Lung (tissue), 12 donors: ENCODE results near the gene ADGRL2. TPM values are rescaled to one million over a fixed set of nuclear protein-coding genes. Genes with fewer than 3 reads are reported as not detected.

ENCODE experiments used
- ATAC-seq: fragments of 200-7000 bp; cut with Tn5 transposase; one replicate; pipeline ENCODE4 v1.9.1; 2020; ENCODE audit warnings: moderate number of reproducible peaks; ENCODE audit not compliant: insufficient read depth, low FRiP score
- DNase-seq, 3 donors: peaks; one replicate each; pipeline ENCODE4 v3.0.0-alpha.2; 2013 to 2017
- H3K27ac ChIP-seq, 2 donors: one replicate each; pipeline ENCODE4 v1.5.1; 2013; ENCODE audit warnings: mild to moderate bottlenecking in 2 of 2, moderate library complexity in 2 of 2, control low read depth in 1 of 2, inconsistent platforms in 1 of 2, low read depth in 1 of 2, low read length in 1 of 2
- H3K27me3 ChIP-seq, 3 donors: one replicate each; pipeline ENCODE4 v1.5.1; 2013; ENCODE audit warnings: low read length in 2 of 3; ENCODE audit not compliant: control insufficient read depth in 3 of 3, insufficient read depth in 3 of 3
- H3K36me3 ChIP-seq, 4 donors: one replicate each; pipeline ENCODE4 v1.5.1; 2013; ENCODE audit warnings: low read length in 4 of 4, mild to moderate bottlenecking in 1 of 4, moderate library complexity in 1 of 4; ENCODE audit not compliant: control insufficient read depth in 4 of 4, insufficient read depth in 4 of 4
- H3K4me1 ChIP-seq, 5 donors: one replicate each; pipeline ENCODE4 v1.5.1; 2013; ENCODE audit warnings: low read length in 5 of 5, mild to moderate bottlenecking in 2 of 5, moderate library complexity in 1 of 5; ENCODE audit not compliant: control insufficient read depth in 5 of 5, insufficient read depth in 5 of 5
- H3K4me3 ChIP-seq: one replicate; pipeline ENCODE4 v1.5.1; 2013; ENCODE audit warnings: mild to moderate bottlenecking, control low read depth, moderate library complexity
- H3K9ac ChIP-seq, 2 donors: one replicate each; pipeline ENCODE4 v1.5.1; 2013; ENCODE audit warnings: low read length in 2 of 2, control low read depth in 1 of 2; ENCODE audit not compliant: insufficient read depth in 1 of 2
- H3K9me3 ChIP-seq, 4 donors: one replicate each; pipeline ENCODE4 v1.5.1; 2013; ENCODE audit warnings: low read length in 3 of 4, mild to moderate bottlenecking in 1 of 4, moderate library complexity in 1 of 4; ENCODE audit not compliant: control insufficient read depth in 4 of 4, insufficient read depth in 3 of 4
- CTCF ChIP-seq: IDR thresholded peaks from 2 replicates; pipeline ENCODE4 v1.5.1; 2012; ENCODE audit warnings: mild to moderate bottlenecking; ENCODE audit errors: control extremely low read depth, extremely low read depth
- WGBS, 2 donors: extraction: QIAGEN DNeasy Blood & Tissue Kit; methylation state at CpG; one replicate each; pipeline ENCODE4 v1.1.7; 2013; 5-methylcytosine and 5-hydroxymethylcytosine counted together
- polyA plus RNA-seq, 2 donors: library from polyadenylated mRNA; stranded (reverse); fragments of 200-250 nt; gene quantifications; one replicate each; pipeline ENCODE4 v1.2.1, GENCODE V29; 2013
- total RNA-seq, 2 donors: library from RNA; depleted of rRNA in 1 of 2; stranded (reverse); fragments of >200 nt in 1 of 2; gene quantifications; one replicate each; pipeline ENCODE4 v1.2.1, GENCODE V29; 2014 to 2021
- donor health status: control.
- donor health status: control.
- donor health status: Bipolar disorder and iron deficiency.
- donor health status: healthy.
- donor health status: DM: yes; HTN: yes; CAD: no.

The ADGRL2 gene
- total and polyA plus RNA-seq, 4 donors, result 32.5 to 421 (median 72.1) TPM

- ATAC-seq, result no peak
- Histone ChIP-seq H3K36me3 (peaks cover 4 to 20% (median 12%) of the 10 kb centered on the region in 4 donors), H3K4me1 (peaks cover 0 to 5% (median 0%) of the 10 kb centered on the region in 5 donors), H3K9me3 (no peaks in the 10 kb centered on the region), H3K4me3 (no peak overlapping the region), H3K27me3 (no peaks in the 10 kb centered on the region), H3K27ac (no peak overlapping the region), H3K9ac (no peak overlapping the region)
- no peak for DNase-seq
- TF ChIP-seq CTCF, result no peak
- WGBS, 2 donors, result 65 to 72% methylated on average over 3 of the region's 3 CpGs
These were observed 174.3 kb downstream of the ADGRL2 start for GRCh38 chr1:81974883-81975555.

GRCh38 chr1:81976539-81976938, 175.8 kb downstream of the ADGRL2 start:
- Histone ChIP-seq H3K4me1 (peaks cover 0 to 5% (median 0%) of the 10 kb centered on the region in 5 donors), H3K27ac (no peak overlapping the region), H3K4me3 (no peak overlapping the region), H3K27me3 (no peaks in the 10 kb centered on the region), H3K9me3 (no peaks in the 10 kb centered on the region), H3K36me3 (peaks cover 0 to 20% (median 12%) of the 10 kb centered on the region in 4 donors), H3K9ac (no peak overlapping the region)
- ATAC-seq, result no peak
- TF ChIP-seq CTCF, result no peak
- DNase-seq, result no peak
- WGBS, 2 donors, result 90% methylated on average over 2 of the region's 2 CpGs

DNA sequence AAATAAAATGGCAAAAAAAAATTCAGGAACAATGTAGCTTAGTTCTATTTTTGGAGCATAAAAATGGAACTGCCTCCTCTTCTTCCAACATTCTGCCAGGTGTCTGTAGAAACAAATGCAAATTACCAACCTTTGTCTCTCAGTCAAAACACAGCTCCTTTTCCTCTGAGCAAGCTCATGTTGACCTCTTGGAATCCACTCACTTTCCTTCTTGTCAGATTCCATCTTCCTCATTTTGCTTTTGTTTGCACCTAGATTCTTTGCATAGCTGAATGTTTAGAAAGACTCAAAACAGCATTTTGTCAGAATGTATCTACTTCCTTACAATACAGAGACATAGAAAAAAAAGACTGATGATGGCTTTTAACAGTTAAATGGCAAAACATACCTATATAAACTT, 178.2 kb downstream of the ADGRL2 start:
- ATAC-seq, result no peak
- TF ChIP-seq CTCF, result no peak
- DNase-seq, result no peak
- no peak overlapping the region for H3K9ac ChIP-seq
- H3K4me1 ChIP-seq, result peaks cover 0 to 5% (median 0%) of the 10 kb centered on the region in 5 donors
- H3K36me3 ChIP-seq, result peaks cover 0 to 32% (median 14%) of the 10 kb centered on the region in 4 donors
- H3K9me3 ChIP-seq, result no peaks in the 10 kb centered on the region
- no peak overlapping the region for H3K27ac ChIP-seq
- no peak overlapping the region for H3K4me3 ChIP-seq
- no peaks in the 10 kb centered on the region for H3K27me3 ChIP-seq

DNA sequence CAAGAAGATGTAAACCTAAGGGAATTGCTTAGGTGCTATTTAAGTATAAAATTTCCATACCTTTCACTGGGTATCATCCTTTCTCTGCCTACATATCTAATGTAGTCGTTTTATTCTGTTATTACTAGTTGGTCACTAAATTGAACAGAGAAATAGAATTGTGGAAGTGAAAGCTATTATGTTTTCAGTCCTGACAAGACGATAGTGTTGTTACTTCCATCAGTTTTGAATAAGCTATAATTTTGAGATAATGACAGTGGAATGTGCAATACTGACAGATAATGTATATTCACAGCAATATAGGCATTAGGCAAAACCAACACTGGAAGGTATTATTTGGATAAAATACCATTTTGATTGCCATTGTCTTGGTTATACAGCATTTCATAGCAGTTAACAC, 181.8 kb downstream of the ADGRL2 start:
- WGBS, 2 donors, result 88 to 89% methylated on average over 2 of the region's 2 CpGs

More for the DNA sequence above, 181.8 kb downstream of the ADGRL2 start:
- no peaks in the 10 kb centered on the region for H3K9me3 ChIP-seq
- peaks cover 0 to 41% (median 11%) of the 10 kb centered on the region in 4 donors for H3K36me3 ChIP-seq
- DNase-seq (no peak), ATAC-seq (no peak)
- H3K27me3 ChIP-seq, result no peaks in the 10 kb centered on the region
- no peak overlapping the region for H3K27ac ChIP-seq
- H3K4me1 ChIP-seq, result peaks cover 0 to 3% (median 0%) of the 10 kb centered on the region in 5 donors
- H3K4me3 ChIP-seq, result no peak overlapping the region
- TF ChIP-seq CTCF, result no peak
- no peak overlapping the region for H3K9ac ChIP-seq
